H1 (cell line): ENCODE results near the gene CBL. TPM values are rescaled to one million over a fixed set of nuclear protein-coding genes. Genes with fewer than 3 reads are reported as not detected.

ENCODE experiments used
- BACH1 ChIP-seq: IDR thresholded peaks from 2 replicates; pipeline ENCODE4 v1.6.1; 2012; ENCODE audit warnings: low read length, improper control_type of control experiment
- BCL11A ChIP-seq, 2 experiments: IDR thresholded peaks; one replicate each; pipeline ENCODE4 v1.6.1; 2011; ENCODE audit warnings: low read depth in 2 of 2, low read length in 2 of 2, mild to moderate bottlenecking in 2 of 2
- BRCA1 ChIP-seq: IDR thresholded peaks from 2 replicates; pipeline ENCODE4 v1.6.1; 2012; ENCODE audit warnings: low read depth, low read length, improper control_type of control experiment
- CEBPB ChIP-seq: IDR thresholded peaks from 2 replicates; pipeline ENCODE4 v1.6.1; 2012; ENCODE audit warnings: low read depth, low read length
- CHD1 ChIP-seq: IDR thresholded peaks from 2 replicates; pipeline ENCODE4 v1.6.1; 2012; ENCODE audit warnings: low read depth, low read length, improper control_type of control experiment
- CTBP2 ChIP-seq: IDR thresholded peaks from 2 replicates; pipeline ENCODE4 v1.7.0; 2011; ENCODE audit warnings: borderline replicate concordance, mild to moderate bottlenecking, moderate library complexity, mixed read lengths, low read length; ENCODE audit not compliant: insufficient read depth, insufficient read length
- EZH2 ChIP-seq: fragments of 200-600 bp; sonication (generic); IDR thresholded peaks from 2 replicates; pipeline ENCODE4 v1.7.1; 2012; ENCODE audit warnings: low read depth, mild to moderate bottlenecking, moderate library complexity, low read length, inconsistent platforms; ENCODE audit not compliant: severe bottlenecking
- GTF2F1 ChIP-seq: IDR thresholded peaks from 2 replicates; pipeline ENCODE4 v1.6.1; 2012; ENCODE audit warnings: low read depth, low read length, improper control_type of control experiment, borderline replicate concordance
- KDM1A ChIP-seq: fragments of 200-600, 300-600 bp; sonication (generic); IDR thresholded peaks from 2 replicates; pipeline ENCODE4 v1.7.1; 2016; ENCODE audit warnings: mild to moderate bottlenecking, low read length, borderline replicate concordance
- KDM4A ChIP-seq: IDR thresholded peaks from one replicate; pipeline ENCODE4 v1.7.1; 2012; ENCODE audit warnings: low read depth, mild to moderate bottlenecking, moderate library complexity, low read length, inconsistent platforms; ENCODE audit not compliant: severe bottlenecking
- PHF8 ChIP-seq: fragments of 200-600 bp; sonication (generic); conservative IDR thresholded peaks from 2 replicates; pipeline ENCODE4 v1.7.1; 2012; ENCODE audit warnings: low read depth, mild to moderate bottlenecking, inconsistent platforms, low read length, moderate library complexity
- POU5F1 ChIP-seq: IDR thresholded peaks from 2 replicates; pipeline ENCODE4 v1.6.1; 2011; ENCODE audit warnings: low read depth, mild to moderate bottlenecking, low read length, moderate library complexity
- RBBP5 ChIP-seq: IDR thresholded peaks from 2 replicates; pipeline ENCODE4 v1.7.1; 2012; ENCODE audit warnings: low read depth, mild to moderate bottlenecking, inconsistent platforms, low read length, moderate library complexity, borderline replicate concordance
- RFX5 ChIP-seq: IDR thresholded peaks from 2 replicates; pipeline ENCODE4 v1.6.1; 2011; ENCODE audit warnings: low read depth, low read length, improper control_type of control experiment, borderline replicate concordance
- RXRA ChIP-seq: IDR thresholded peaks from 2 replicates; pipeline ENCODE4 v1.6.1; 2011; ENCODE audit warnings: low read depth, mild to moderate bottlenecking, low read length, moderate library complexity; ENCODE audit not compliant: insufficient read depth
- SIN3A ChIP-seq, 2 experiments: IDR thresholded peaks in 1 of 2; conservative IDR thresholded peaks in 1 of 2; 2 replicates each; pipeline ENCODE4 v1.6.1; 2011 to 2012; ENCODE audit warnings: low read length in 2 of 2, improper control_type of control experiment in 1 of 2, low read depth in 1 of 2, mild to moderate bottlenecking in 1 of 2
- SP1 ChIP-seq: IDR thresholded peaks from 2 replicates; pipeline ENCODE4 v1.6.1; 2011; ENCODE audit warnings: low read depth, low read length
- SP4 ChIP-seq: IDR thresholded peaks from 2 replicates; pipeline ENCODE4 v1.6.1; 2012; ENCODE audit warnings: low read length, inconsistent platforms
- SRF ChIP-seq: IDR thresholded peaks from 2 replicates; pipeline ENCODE4 v1.6.1; 2011; ENCODE audit warnings: mild to moderate bottlenecking, low read depth, low read length, moderate library complexity
- TAF1 ChIP-seq: IDR thresholded peaks from 2 replicates; pipeline ENCODE4 v1.6.1; 2011; ENCODE audit warnings: mild to moderate bottlenecking, low read depth, low read length
- TEAD4 ChIP-seq: IDR thresholded peaks from 2 replicates; pipeline ENCODE4 v1.6.1; 2012; ENCODE audit warnings: low read depth, low read length, inconsistent platforms, mixed read lengths
- polyA plus RNA-seq, 7 experiments: library from polyadenylated mRNA; depleted of rRNA in 3 of 7; stranded (reverse) in 5 of 7; unstranded in 2 of 7; fragments of >200 nt in 5 of 7; fragments of 200-250 nt in 2 of 7; gene quantifications; 1 replicate in 5 of 7; 2 replicates in 1 of 7; 4 replicates in 1 of 7; pipeline versions ENCODE4 v1.2.1 to v1.2.3, GENCODE V29; 2011 to 2013; ENCODE audit warnings: missing spikeins in 2 of 7, mixed read lengths in 2 of 7
- total RNA-seq: library from RNA; stranded (reverse); fragmentation: NEBNext Ultra II Directional; extraction: Animal tissue kit (Norgen Biotek cat#: 25700); gene quantifications from 2 replicates; pipeline ENCODE4 v1.2.1, GENCODE V29; 2021
- TF ChIP-seq, protein P1 (sequence below): IDR thresholded peaks from 2 replicates; pipeline ENCODE4 v1.6.1; 2012; ENCODE audit warnings: low read length, inconsistent platforms
- TF ChIP-seq, protein P2 (sequence below): IDR thresholded peaks from 2 replicates; pipeline ENCODE4 v1.6.1; 2012; ENCODE audit warnings: inconsistent platforms

Gene CBL
- total and polyA plus RNA-seq, 2 of the 8 experiments (the other 6 are each of a cell fraction or from before 2014, with no cell fraction given), result 23.1 to 57.8 TPM

DNA sequence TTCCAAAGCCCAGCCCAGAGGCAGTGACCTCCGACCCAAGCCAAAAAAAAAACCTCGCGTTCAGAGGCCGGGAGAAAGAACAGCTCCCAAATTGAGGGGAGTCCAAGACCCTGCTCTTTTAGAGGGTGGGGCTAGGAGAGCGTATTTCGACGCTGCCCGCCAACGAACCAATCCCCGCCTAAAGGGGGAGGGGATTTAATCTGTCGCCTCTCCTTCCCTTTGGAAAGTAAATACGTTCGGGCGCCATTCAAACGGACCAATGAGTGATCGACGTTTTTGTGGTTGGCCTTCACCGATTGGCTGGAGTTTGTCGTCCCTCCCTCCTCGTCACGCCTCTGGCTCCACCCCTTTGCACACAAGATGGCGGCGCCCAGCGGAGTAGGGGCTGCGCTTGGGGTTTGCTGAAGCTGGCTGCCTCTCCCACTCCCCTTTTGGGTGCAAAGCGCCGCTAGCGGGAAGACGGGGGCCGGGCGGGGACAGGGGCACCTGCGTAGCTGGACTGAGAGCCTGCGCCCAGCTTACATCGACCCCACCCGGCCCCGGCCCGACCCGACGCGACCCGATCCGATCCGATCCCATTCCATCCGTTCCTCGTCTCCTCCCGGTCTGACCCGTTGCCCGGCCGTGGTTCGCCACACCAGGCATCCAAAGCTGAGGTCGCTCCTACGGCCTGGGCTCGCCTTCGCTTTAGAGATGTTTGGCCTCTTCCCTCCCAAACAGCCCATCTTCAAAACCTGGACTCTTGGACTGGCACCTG lies 128.2 kb downstream of the CBL start, which contains the start of gene RNF26 (continued):
- peak; percentile 87 for TF ChIP-seq PHF8
- TF ChIP-seq BRCA1, result no peak
- TF ChIP-seq TEAD4, result no peak
- TF ChIP-seq SP1, result peak; percentile 98
- TF ChIP-seq RXRA, result no peak
- no peak for TF ChIP-seq POU5F1
- TF ChIP-seq, protein P1, sequence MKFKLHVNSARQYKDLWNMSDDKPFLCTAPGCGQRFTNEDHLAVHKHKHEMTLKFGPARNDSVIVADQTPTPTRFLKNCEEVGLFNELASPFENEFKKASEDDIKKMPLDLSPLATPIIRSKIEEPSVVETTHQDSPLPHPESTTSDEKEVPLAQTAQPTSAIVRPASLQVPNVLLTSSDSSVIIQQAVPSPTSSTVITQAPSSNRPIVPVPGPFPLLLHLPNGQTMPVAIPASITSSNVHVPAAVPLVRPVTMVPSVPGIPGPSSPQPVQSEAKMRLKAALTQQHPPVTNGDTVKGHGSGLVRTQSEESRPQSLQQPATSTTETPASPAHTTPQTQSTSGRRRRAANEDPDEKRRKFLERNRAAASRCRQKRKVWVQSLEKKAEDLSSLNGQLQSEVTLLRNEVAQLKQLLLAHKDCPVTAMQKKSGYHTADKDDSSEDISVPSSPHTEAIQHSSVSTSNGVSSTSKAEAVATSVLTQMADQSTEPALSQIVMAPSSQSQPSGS, result no peak
- no peak for TF ChIP-seq EZH2
- no peak for TF ChIP-seq KDM1A
- no peak for TF ChIP-seq BCL11A (IDR thresholded peaks at IDR 0.05; ENCODE audit: low read depth in 2 of 2, low read length in 2 of 2)
- TF ChIP-seq GTF2F1, result no peak
- peak; percentile 88 for TF ChIP-seq TAF1
- TF ChIP-seq CTBP2, result no peak
- TF ChIP-seq RFX5, result no peak
- no peak for TF ChIP-seq SP4
- 0 out of 4 replicates have a peak, but pooled peaks of 1 of the 2 experiments have one; percentile 63 for TF ChIP-seq SIN3A (conservative IDR thresholded peaks at IDR 0.05 in 1 of 2, IDR thresholded peaks at IDR 0.05 in 1 of 2; ENCODE audit: low read depth in 1 of 2, low read length in 2 of 2)
- no peak for TF ChIP-seq CHD1
- TF ChIP-seq RBBP5, result 0 out of 2 replicates have a peak, but pooled peaks have one; percentile 17
- TF ChIP-seq, protein P2, sequence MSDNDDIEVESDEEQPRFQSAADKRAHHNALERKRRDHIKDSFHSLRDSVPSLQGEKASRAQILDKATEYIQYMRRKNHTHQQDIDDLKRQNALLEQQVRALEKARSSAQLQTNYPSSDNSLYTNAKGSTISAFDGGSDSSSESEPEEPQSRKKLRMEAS, result no peak
- TF ChIP-seq SRF, result no peak
- TF ChIP-seq BACH1, result no peak
- TF ChIP-seq KDM4A, result peak; percentile 62
- TF ChIP-seq CEBPB, result no peak
